Measurements from ENCODE around the gene COL27A1. TPM values are rescaled to one million over a fixed set of nuclear protein-coding genes. Genes with fewer than 3 reads are reported as not detected.

Gene COL27A1
- total and polyA plus RNA-seq, 12 donors = 3.0 to 99.8 (median 11.9) TPM

GRCh38 chr9:114213566-114213965 is 58.2 kb downstream of the COL27A1 start:
- TF ChIP-seq POLR2A (IDR thresholded peaks at IDR 0.05) (no peak), CTCF (IDR thresholded peaks at IDR 0.05) (no peak)
- H3K9me3 ChIP-seq (replicated peaks in 1 of 3) = no peaks in the 10 kb centered on the region
- H3K27ac ChIP-seq = no peak overlapping the region
- intact Hi-C loops (cut with DNase I) = no loop called here
- peaks cover 0 to 14% of the 10 kb centered on the region in 2 donors for H3K4me1 ChIP-seq (replicated peaks in 1 of 2)
- WGBS, 4 donors = 86 to 97% (median 95%) methylated on average over 6 of the region's 6 CpGs
- H3K27me3 ChIP-seq = no peaks in the 10 kb centered on the region
- H3K4me3 ChIP-seq = no peak overlapping the region
- H3K36me3 ChIP-seq (replicated peaks in 1 of 2) = peaks cover 0 to 5% of the 10 kb centered on the region in 2 donors
- DNase-seq = no peak

- peak in 1 of 7 donors; percentile 48 for DNase-seq
These were observed 58.8 kb downstream of the COL27A1 start for GRCh38 chr9:114214181-114214580.

GRCh38 chr9:114214686-114215414 is 59.5 kb downstream of the COL27A1 start:
- TF ChIP-seq POLR2A (IDR thresholded peaks at IDR 0.05) (no peak), CTCF (IDR thresholded peaks at IDR 0.05) (no peak)
- H3K36me3 ChIP-seq (replicated peaks in 1 of 2) = peaks cover 0 to 5% of the 10 kb centered on the region in 2 donors
- WGBS, 4 donors = 67 to 89% (median 80%) methylated on average over 3 to 7 of the region's 7 CpGs
- H3K9me3 ChIP-seq (replicated peaks in 1 of 3) = no peaks in the 10 kb centered on the region
- no peak overlapping the region for H3K27ac ChIP-seq
- H3K27me3 ChIP-seq = no peaks in the 10 kb centered on the region
- peaks cover 0 to 14% of the 10 kb centered on the region in 2 donors for H3K4me1 ChIP-seq (replicated peaks in 1 of 2)
- H3K4me3 ChIP-seq = no peak overlapping the region
- intact Hi-C loops (cut with DNase I) = no loop called here
- no peak for DNase-seq

More at GRCh38 chr9:114214181-114214580, 58.8 kb downstream of the COL27A1 start:
- Histone ChIP-seq H3K27ac (no peak overlapping the region), H3K9me3 (replicated peaks in 1 of 3) (no peaks in the 10 kb centered on the region), H3K4me1 (replicated peaks in 1 of 2) (peaks cover 0 to 14% of the 10 kb centered on the region in 2 donors), H3K4me3 (no peak overlapping the region), H3K36me3 (replicated peaks in 1 of 2) (peaks cover 0 to 5% of the 10 kb centered on the region in 2 donors), H3K27me3 (no peaks in the 10 kb centered on the region)
- TF ChIP-seq POLR2A (IDR thresholded peaks at IDR 0.05) = no peak
- intact Hi-C loops (cut with DNase I) = no loop called here
- WGBS, 4 donors = 50 to 82% (median 76%) methylated on average over 6 of the region's 6 CpGs

- TF ChIP-seq POLR2A (IDR thresholded peaks at IDR 0.05) (no peak), CTCF (IDR thresholded peaks at IDR 0.05) (no peak)
- Histone ChIP-seq H3K4me3 (no peak overlapping the region), H3K9me3 (replicated peaks in 1 of 3) (no peaks in the 10 kb centered on the region), H3K27me3 (no peaks in the 10 kb centered on the region), H3K4me1 (replicated peaks in 1 of 2) (peaks cover 0 to 14% of the 10 kb centered on the region in 2 donors), H3K27ac (no peak overlapping the region), H3K36me3 (replicated peaks in 1 of 2) (peaks cover 0 to 5% of the 10 kb centered on the region in 2 donors)
- intact Hi-C loops (cut with DNase I) = no loop called here
- peak; percentile 36 to 73 (median 55) for DNase-seq
- WGBS, 4 donors = 50 to 52% (median 52%) methylated on average over 7 of the region's 7 CpGs
These were observed 60.7 kb downstream of the COL27A1 start for GRCh38 chr9:114216081-114216480.

GRCh38 chr9:114216976-114217375 is 61.6 kb downstream of the COL27A1 start:
- TF ChIP-seq POLR2A (IDR thresholded peaks at IDR 0.05) (no peak), CTCF (IDR thresholded peaks at IDR 0.05) (no peak)
- no peak overlapping the region for H3K27ac ChIP-seq
- H3K27me3 ChIP-seq = no peaks in the 10 kb centered on the region
- peaks cover 0 to 14% of the 10 kb centered on the region in 2 donors for H3K4me1 ChIP-seq (replicated peaks in 1 of 2)
- H3K36me3 ChIP-seq (replicated peaks in 1 of 2) = peaks cover 0 to 5% of the 10 kb centered on the region in 2 donors
- no peak for DNase-seq
- WGBS, 4 donors = 88 to 94% (median 91%) methylated on average over 4 of the region's 4 CpGs
- intact Hi-C loops (cut with DNase I) = no loop called here
- no peaks in the 10 kb centered on the region for H3K9me3 ChIP-seq (replicated peaks in 1 of 3)
- no peak overlapping the region for H3K4me3 ChIP-seq

Data from adrenal gland (tissue), 12 donors.